Stimulated activated CD8-positive, alpha-beta memory T cell treated with anti-CD3 and anti-CD28 coated beads, Interleukin-12 subunit alpha, Interleukin-12 subunit beta, amount 100 ng/mL, for 4 hours (primary cell): ENCODE results near the gene SCN10A.

Experiments used
- DNase-seq: peaks from one replicate; pipeline ENCODE4 v3.0.0-alpha.2; 2020; ENCODE audit warnings: low read depth

SCN10A gene

DNA sequence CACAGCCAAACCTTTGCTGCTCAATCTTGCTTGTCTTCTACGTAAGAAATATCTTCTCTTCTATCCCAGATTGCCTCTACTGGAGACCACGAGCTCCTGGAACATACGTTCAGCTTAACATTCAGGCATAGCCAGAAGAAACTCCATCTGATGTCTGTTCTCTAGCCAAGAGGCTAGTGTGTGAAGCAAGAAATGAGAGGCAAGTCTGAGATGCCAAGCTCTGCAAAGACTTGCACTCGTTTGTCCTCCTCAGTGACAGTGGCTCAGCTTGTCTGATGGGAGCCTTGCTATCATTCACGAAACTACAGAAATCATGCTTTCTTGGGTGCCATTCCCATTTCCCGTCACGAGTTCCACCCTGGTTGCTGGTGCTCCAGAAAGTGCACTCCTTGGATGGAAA is at the start of gene SCN10A:
SCN10A (minus strand) TSS at position 192 of the 400 bp plus-strand sequence. CDS start 22,207 bp downstream, outside the sequence.
- DNase-seq: no peak

DNA sequence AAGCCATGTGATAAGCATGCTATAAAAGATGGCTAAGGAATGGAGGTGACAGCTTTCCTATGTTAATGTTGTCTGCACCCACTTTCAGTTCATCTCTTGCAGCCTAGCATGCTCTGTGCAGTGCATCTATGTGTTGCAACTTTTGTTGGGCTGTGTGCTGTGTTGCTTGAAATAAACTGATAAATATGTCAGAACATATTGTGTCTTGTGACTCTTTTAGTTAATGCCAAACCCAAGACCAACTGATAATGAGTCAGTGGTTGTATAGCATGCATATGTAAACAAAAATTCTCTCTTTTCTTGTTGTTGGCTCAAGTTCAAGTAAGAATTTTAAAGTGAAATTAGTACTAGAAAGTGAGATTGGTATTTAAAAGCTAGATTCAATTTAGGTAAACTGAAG is 37.0 kb upstream of the SCN10A start:
- DNase-seq: no peak

DNA sequence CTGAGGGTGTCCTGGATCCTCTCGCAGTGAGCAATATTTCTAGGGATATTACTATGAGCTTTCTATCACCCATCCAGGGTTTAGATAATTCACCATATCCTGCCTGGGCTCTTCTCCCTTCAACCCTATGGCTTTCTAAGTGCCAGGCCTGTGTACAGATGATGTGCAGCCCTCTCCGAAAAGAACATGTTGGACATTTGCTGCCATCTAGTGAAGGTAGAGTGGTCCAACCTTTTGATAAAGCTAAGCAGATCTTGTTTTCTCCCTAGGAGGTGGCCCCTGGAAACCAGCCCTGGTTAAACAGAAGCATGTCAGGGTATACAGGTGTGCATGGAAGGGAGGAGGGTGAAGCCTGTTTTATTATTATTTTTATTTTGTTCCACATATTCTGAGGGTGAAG is 27.9 kb upstream of the SCN10A start:
- no peak for DNase-seq

- no peak for DNase-seq
These were observed 26.4 kb upstream of the SCN10A start for GRCh38 chr3:38842266-38842965.

DNA sequence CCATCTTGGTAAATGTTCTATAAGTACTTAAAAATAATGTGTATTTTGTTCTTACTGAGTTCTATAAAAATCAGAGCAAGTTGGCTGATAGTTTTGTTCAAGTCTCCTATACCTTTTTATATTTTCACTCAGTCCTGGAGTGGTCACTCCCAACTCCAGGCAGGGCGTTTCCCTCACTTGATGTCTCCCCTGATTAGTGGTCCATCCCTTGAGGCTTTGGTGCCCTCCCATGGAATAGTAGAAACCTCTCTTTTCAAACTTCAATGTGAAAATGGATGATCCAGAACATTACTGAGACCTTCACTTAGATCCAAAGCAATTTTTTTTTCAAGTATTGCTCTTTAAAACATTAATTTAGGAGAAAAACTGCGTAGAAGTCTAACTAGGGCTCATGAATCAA is 25.0 kb upstream of the SCN10A start:
- no peak for DNase-seq

- no peak for DNase-seq
These were observed 21.3 kb upstream of the SCN10A start for GRCh38 chr3:38837358-38837757.

DNA sequence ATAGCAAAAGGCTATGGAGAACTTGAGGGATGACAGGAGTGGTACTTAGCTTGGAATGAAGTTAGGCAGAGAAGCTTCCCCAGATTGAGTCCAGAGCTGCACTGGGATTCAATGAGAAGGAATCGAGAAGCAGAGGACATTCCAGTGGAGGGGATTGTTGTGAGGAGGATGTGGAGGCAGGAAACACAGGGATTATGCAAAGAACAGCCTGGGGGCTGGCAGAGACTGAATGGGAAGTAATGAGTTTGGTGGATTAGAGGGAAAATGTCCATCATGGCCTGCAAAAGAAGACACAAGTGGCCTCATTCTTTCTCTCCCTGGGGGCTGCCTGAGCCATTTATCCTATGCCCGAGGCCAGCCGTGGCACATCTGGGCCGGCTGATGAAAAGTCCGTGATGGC is 20.5 kb upstream of the SCN10A start:
- DNase-seq: no peak

DNA sequence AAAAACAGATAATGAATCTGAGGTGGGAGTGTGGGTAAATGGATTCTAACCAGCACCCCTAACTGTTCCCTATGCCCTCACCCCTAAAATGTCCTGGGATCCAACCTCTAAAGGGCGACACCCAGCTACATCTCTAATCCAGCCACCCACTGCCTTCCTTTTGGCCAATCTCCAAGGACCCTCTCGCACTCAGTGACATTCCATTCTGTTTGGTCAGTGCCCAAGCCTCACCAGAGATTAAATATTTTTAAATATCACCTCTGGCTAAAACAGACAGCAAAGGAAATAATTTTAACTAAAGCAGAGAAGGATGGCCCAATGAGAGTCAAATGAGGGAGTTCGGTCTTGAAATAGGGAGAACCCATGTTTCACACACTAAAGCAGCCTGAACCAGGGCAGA is 19.9 kb upstream of the SCN10A start:
- DNase-seq: no peak

- no peak for DNase-seq
These were observed 18.7 kb upstream of the SCN10A start for GRCh38 chr3:38834717-38835116.

GRCh38 chr3:38834110-38834509 is 18.1 kb upstream of the SCN10A start:
- peak; percentile 2 for DNase-seq

DNA sequence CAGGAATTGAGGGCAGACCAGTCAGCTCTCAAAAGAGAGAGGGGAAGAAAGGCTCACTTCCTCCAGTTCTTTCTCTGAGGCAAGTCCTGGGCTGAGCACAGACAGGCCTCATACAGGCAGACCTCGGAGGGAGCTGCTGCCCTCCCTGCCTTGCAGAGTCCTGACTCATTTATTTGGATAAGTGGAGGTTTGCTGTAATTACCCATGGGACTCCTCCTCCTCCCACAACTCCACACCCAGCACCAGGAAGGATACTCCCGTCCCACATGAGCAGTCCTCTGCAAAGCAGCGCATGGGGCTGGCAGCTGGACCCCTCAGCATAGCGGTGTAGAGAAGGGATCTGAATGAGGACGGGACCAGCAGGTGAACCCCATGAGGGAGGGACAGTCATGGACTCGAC is 13.4 kb upstream of the SCN10A start:
- no peak for DNase-seq

GRCh38 chr3:38828681-38829080 is 12.7 kb upstream of the SCN10A start:
- DNase-seq: no peak

DNA sequence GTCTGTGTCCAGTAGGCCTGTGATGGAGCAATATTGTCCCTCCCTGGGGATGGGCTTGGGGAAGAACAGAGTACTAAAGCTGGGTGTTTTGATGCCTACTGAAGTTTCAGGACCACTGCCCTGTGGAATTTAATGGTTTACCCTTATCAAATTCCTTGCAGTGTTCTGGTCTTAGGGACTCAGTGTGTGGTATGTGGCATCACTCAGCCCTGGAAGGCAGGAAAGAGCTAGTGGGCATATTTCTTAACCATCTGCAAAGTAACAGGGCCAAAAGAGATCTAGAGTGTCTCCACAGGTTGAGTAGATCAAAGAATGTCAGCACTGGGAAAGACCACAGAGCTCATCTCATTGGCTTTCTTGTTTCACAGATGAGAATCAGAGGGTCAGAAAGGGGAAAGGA is 11.8 kb upstream of the SCN10A start:
- no peak for DNase-seq

DNA sequence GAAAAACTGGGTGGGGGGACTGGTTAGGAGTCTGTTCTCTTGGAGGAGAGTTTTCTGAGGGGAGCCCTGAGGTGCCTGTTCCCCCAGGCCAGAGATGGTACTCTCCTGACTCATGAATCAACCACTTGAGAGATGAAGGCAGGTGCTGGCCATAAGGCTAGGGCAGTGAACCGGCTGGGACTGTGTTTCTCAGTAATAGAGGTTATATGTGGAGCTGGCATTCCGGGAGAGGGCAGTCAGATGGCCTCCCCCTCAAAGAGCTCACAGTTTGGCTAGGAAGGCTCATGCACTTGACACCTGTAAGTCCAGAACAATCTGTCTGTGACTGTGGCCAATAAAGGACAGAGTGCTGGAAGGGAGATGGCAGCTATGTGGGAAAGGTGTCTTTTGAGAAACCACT is 10.0 kb upstream of the SCN10A start:
- no peak for DNase-seq

DNA sequence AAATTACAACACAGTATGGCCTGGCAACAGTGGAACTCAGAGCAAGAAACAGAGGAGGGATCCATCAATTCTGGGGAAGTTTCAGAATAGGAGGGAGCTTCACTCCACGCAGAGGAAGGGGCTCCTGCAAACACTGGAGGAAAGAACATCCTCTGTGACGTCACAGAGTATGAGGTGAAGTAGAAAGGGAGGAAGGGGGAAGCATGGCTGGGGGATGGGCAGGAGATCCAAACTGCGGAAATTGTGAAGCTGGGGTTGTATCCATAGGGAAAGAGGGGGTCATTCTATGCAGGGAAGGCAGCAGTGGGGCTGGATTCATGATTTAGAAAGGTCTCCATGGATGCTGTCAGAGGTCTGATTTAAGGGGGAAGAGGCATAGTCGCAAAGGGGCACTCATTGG is 8.3 kb upstream of the SCN10A start:
- DNase-seq: no peak

- DNase-seq: no peak
These were observed 7.7 kb upstream of the SCN10A start for GRCh38 chr3:38823722-38824121.

DNA sequence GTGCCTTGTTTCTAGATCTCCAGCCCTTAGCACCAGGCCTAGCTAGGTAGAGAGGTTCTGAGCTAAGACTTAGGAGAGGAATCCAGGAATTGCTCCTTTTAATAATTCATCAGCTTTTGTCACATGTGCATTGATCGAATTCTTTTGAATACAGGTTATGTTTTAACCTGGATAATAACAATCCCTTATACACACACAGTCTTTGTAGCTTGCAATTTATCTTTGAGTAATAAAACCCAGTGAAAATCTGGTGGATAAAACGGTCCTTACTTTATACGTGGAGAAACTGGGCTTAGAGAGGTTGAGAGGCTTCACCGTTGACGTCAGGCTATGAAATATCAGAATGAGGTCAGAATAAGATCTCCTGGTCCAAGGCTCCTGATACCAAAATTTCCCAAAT is 7.2 kb upstream of the SCN10A start:
- DNase-seq: no peak

- no peak for DNase-seq
These were observed 4.2 kb downstream of the SCN10A start for GRCh38 chr3:38811822-38812221.

GRCh38 chr3:38805765-38806386 is 10.1 kb downstream of the SCN10A start:
- no peak for DNase-seq

DNA sequence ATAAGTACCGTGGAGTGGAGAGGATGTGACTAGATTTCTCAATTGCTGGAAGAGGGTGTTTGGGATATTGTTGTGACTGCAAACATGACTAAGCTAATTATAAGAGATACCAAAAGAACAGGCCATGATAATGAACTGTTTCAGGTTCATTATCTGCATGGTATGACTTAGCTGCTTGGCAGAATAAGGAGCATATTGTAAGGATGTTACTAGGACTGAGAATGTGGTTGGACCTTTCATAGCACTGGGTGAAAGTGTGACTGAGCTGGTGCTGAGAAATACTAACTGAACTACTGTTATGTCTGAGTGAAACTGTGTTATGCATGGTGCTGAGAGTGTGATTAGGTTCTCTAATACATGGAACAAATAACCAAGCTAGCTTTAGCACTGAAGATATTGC is 11.0 kb downstream of the SCN10A start:
- no peak for DNase-seq

DNA sequence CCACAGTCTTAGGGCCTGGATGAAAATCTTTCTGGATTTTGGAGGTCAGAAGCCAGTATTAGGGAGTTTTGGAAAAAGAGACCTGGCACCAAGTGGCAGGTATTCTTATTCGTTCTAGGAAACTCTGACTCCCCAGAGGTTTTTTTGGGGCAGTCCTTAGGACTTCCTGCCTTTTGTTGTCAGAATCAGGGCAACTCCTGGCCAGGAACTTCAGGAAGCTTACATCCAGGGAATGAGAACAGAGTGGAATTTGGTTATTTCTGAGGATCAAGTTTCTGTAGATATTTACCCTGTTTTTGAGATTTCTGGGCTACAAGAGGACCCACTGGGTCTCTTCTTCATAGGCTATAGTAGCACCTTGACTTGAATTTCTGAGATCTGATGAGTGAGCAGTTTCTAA is 15.5 kb downstream of the SCN10A start:
- DNase-seq: no peak

DNA sequence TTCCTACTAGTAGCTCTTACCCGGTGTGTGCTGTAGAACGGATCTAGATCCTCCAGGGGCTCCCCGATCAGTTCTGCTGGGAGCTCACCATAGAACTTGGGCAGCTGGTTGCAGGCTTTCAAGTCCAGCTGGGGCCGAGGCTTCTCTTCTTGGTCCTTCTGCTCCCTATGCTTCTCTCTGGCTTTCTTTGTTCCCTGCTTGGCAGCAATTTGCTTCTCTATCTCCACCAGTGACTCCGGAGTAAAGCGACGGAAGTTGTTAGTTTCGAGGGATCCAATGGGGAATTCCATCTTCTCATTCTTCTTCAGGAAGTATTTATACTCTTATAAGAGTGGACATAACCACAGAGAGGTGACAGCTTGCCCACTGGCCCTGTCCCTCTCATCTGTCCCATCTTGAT is 22.3 kb downstream of the SCN10A start:
- DNase-seq: no peak

DNA sequence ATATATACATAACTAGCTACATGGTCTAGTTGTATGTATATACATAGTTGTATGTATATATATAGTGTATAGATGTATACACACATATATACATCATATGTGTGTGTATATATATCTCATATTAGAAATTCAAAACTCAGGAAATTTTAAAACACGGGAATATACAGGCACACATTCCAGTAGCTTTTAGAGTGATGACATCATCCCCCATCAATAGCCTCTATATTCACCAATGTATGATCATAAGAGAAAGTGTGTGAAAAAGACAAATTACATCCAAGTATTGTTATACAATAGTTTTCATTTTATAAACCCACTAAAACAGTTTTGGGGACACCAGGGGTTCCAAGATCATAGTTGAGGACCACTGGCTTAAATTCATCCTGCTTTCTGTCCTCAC is 23.0 kb downstream of the SCN10A start:
- no peak for DNase-seq

- no peak for DNase-seq
These were observed 33.9 kb downstream of the SCN10A start for GRCh38 chr3:38782148-38782547.
